Activated CD8-positive, alpha-beta memory T cell treated with anti-CD3 and anti-CD28 coated beads, Interleukin-2, amount 50 U/mL, for 48 hours (primary cell): ENCODE data around the gene KCNT1.

Experiments
- DNase-seq: peaks from one replicate; pipeline ENCODE4 v3.0.0-alpha.2; 2020

The KCNT1 gene

GRCh38 chr9:135787317-135787716, 85.3 kb downstream of the KCNT1 start:
- DNase-seq: no peak

GRCh38 chr9:135787776-135788575, 86.0 kb downstream of the KCNT1 start:
- no peak for DNase-seq

GRCh38 chr9:135788576-135789300, 86.8 kb downstream of the KCNT1 start:
- no peak for DNase-seq

- no peak for DNase-seq
Observed at GRCh38 chr9:135789838-135790291, 87.9 kb downstream of the KCNT1 start.

- DNase-seq: no peak
Observed at GRCh38 chr9:135790356-135790755, 88.4 kb downstream of the KCNT1 start.

- DNase-seq: no peak
Observed at GRCh38 chr9:135790850-135791249, 88.9 kb downstream of the KCNT1 start.

- DNase-seq: no peak
Observed at GRCh38 chr9:135791431-135792267, 89.7 kb downstream of the KCNT1 start.

GRCh38 chr9:135792268-135793128, 90.5 kb downstream of the KCNT1 start:
- DNase-seq: no peak

GRCh38 chr9:135793221-135794056, 91.5 kb downstream of the KCNT1 start:
- DNase-seq: no peak

- no peak for DNase-seq
Observed at GRCh38 chr9:135794057-135794335, 92.0 kb downstream of the KCNT1 start.

GRCh38 chr9:135794361-135794885, 92.4 kb downstream of the KCNT1 start:
- DNase-seq: no peak

- no peak for DNase-seq
Observed at GRCh38 chr9:135795391-135795790, 93.4 kb downstream of the KCNT1 start.

- no peak for DNase-seq
Observed at GRCh38 chr9:135796784-135797485, 95.0 kb downstream of the KCNT1 start.

GRCh38 chr9:135797507-135798262, 95.7 kb downstream of the KCNT1 start:
- DNase-seq: peak; percentile 78

GRCh38 chr9:135798263-135798585, 96.2 kb downstream of the KCNT1 start:
- no peak for DNase-seq

- DNase-seq: no peak
Observed at GRCh38 chr9:135799261-135799660, 97.3 kb downstream of the KCNT1 start.

- DNase-seq: no peak
Observed at GRCh38 chr9:135801070-135801469, 99.1 kb downstream of the KCNT1 start.

- DNase-seq: no peak
Observed at GRCh38 chr9:135802876-135803419, 101.0 kb downstream of the KCNT1 start.

GRCh38 chr9:135803441-135803840, 101.5 kb downstream of the KCNT1 start:
- DNase-seq: no peak
